Upper lobe of left lung (tissue), 6 donors: ENCODE results near the gene CERS3. TPM values are rescaled to one million over a fixed set of nuclear protein-coding genes. Genes with fewer than 3 reads are reported as not detected.

ENCODE experiments used
- ATAC-seq, 2 donors: fragments of 200-7000 bp; cut with Tn5 transposase; one replicate each; pipeline ENCODE4 v1.9.1; 2022; ENCODE audit warnings: mild to moderate bottlenecking in 2 of 2, moderate library complexity in 2 of 2; ENCODE audit not compliant: low FRiP score in 2 of 2
- DNase-seq, 2 donors: peaks; one replicate each; pipeline ENCODE4 v3.0.0-alpha.2; 2019 to 2020
- H3K27ac ChIP-seq, 4 donors: fragments of 200-600 bp; sonication (generic); one replicate each; pipeline ENCODE4 v1.5.1; 2016 to 2019
- H3K27me3 ChIP-seq, 4 donors: fragments of 200-600 bp; sonication (generic); one replicate each; pipeline ENCODE4 v1.5.1; 2017 to 2019
- H3K36me3 ChIP-seq, 4 donors: fragments of 200-600 bp; sonication (generic); one replicate each; pipeline ENCODE4 v1.5.1; 2016 to 2019
- H3K4me1 ChIP-seq, 4 donors: fragments of 200-600 bp; sonication (generic); one replicate each; pipeline ENCODE4 v1.5.1; 2018 to 2019
- H3K4me3 ChIP-seq, 4 donors: fragments of 200-600 bp; sonication (generic); one replicate each; pipeline ENCODE4 v1.5.1; 2017 to 2019; ENCODE audit warnings: mild to moderate bottlenecking in 2 of 4, moderate library complexity in 1 of 4
- H3K9me3 ChIP-seq, 4 donors: fragments of 200-600 bp; sonication (generic); one replicate each; pipeline ENCODE4 v1.5.1; 2018 to 2019
- CTCF ChIP-seq, 6 experiments: fragments of 450-650 bp in 4 of 6; fragments of 200-600 bp in 2 of 6; sonication (generic) in 2 of 6; IDR thresholded peaks; one replicate each; pipeline ENCODE4 v1.5.1; 2016 to 2019; ENCODE audit warnings: antibody characterized with exemption in 6 of 6
- EP300 ChIP-seq, 4 donors: sonication (generic); formaldehyde crosslinking; IDR thresholded peaks; one replicate each; pipeline ENCODE4 v1.5.1; 2017; ENCODE audit warnings: antibody characterized with exemption in 4 of 4, control low read depth in 2 of 4
- POLR2A ChIP-seq, 4 donors: fragments of 450-650 bp; IDR thresholded peaks; one replicate each; pipeline ENCODE4 v1.5.1; 2016 to 2017; ENCODE audit warnings: antibody characterized with exemption in 4 of 4, mild to moderate bottlenecking in 2 of 4
- POLR2AphosphoS5 ChIP-seq, 2 donors: sonication (generic); formaldehyde crosslinking; IDR thresholded peaks; one replicate each; pipeline ENCODE4 v1.5.1; 2017; ENCODE audit warnings: antibody characterized with exemption in 2 of 2
- WGBS, 2 donors: methylation state at CpG; one replicate each; pipeline ENCODE4 v1.1.5; 2017 to 2018; 5-methylcytosine and 5-hydroxymethylcytosine counted together
- total RNA-seq, 6 donors: library from RNA; depleted of rRNA in 4 of 6; stranded (reverse); fragments of >200 nt in 4 of 6; gene quantifications; one replicate each; pipeline versions ENCODE4 v1.1.0 to v1.2.1, GENCODE V29; 2016 to 2021
- donor health status: DM: no; HTN: no; CAD: no; lungs with moderate emphysema.
- donor health status: DM: no; HTN: yes; CAD: no; lungs with severe emphysema.

Gene CERS3
- total RNA-seq, 6 donors from 2014 or later = 0.33 TPM; not detected in 5

- Histone ChIP-seq H3K27me3 (no peaks in the 10 kb centered on the region), H3K4me1 (no peaks in the 10 kb centered on the region), H3K4me3 (no peak overlapping the region), H3K9me3 (no peaks in the 10 kb centered on the region), H3K36me3 (no peaks in the 10 kb centered on the region), H3K27ac (no peak overlapping the region)
- DNase-seq = no peak
- 70 to 87% methylated on average over 1 of the region's 1 CpG for WGBS, 2 donors
- no peak for ATAC-seq
- no peak for TF ChIP-seq CTCF (IDR thresholded peaks at IDR 0.05)
- no peak for TF ChIP-seq POLR2A (IDR thresholded peaks at IDR 0.05)
- TF ChIP-seq EP300 (IDR thresholded peaks at IDR 0.05) = no peak
These were observed 98.3 kb downstream of the CERS3 start for GRCh38 chr15:100430411-100430810.

- ATAC-seq (no peak), DNase-seq (no peak)
- peaks cover 3 to 10% (median 6%) of the 10 kb centered on the region in 4 donors for H3K9me3 ChIP-seq
- TF ChIP-seq POLR2A (IDR thresholded peaks at IDR 0.05) = no peak
- TF ChIP-seq CTCF (IDR thresholded peaks at IDR 0.05) = no peak
- TF ChIP-seq POLR2AphosphoS5 (IDR thresholded peaks at IDR 0.05) = no peak
- no peak for TF ChIP-seq EP300 (IDR thresholded peaks at IDR 0.05)
- no peaks in the 10 kb centered on the region for H3K36me3 ChIP-seq
- H3K27me3 ChIP-seq = no peaks in the 10 kb centered on the region
- H3K27ac ChIP-seq = no peak overlapping the region
- WGBS, 2 donors = 58 to 71% methylated on average over 6 to 8 of the region's 8 CpGs
- H3K4me1 ChIP-seq = no peaks in the 10 kb centered on the region
- no peak overlapping the region for H3K4me3 ChIP-seq
These were observed 99.5 kb downstream of the CERS3 start for GRCh38 chr15:100429116-100429728.

- Histone ChIP-seq H3K36me3 (no peaks in the 10 kb centered on the region), H3K4me1 (no peaks in the 10 kb centered on the region), H3K4me3 (no peak overlapping the region), H3K9me3 (peaks cover 3 to 19% (median 6%) of the 10 kb centered on the region in 4 donors), H3K27me3 (no peaks in the 10 kb centered on the region), H3K27ac (no peak overlapping the region)
- TF ChIP-seq CTCF (IDR thresholded peaks at IDR 0.05) = no peak
- TF ChIP-seq POLR2AphosphoS5 (IDR thresholded peaks at IDR 0.05) = no peak
- TF ChIP-seq EP300 (IDR thresholded peaks at IDR 0.05) = no peak
- no peak for TF ChIP-seq POLR2A (IDR thresholded peaks at IDR 0.05)
- WGBS, 2 donors = 78 to 82% methylated on average over 10 of the region's 10 CpGs
- ATAC-seq (no peak), DNase-seq (no peak)
These were observed 101.8 kb downstream of the CERS3 start for GRCh38 chr15:100426937-100427336.

GRCh38 chr15:100405179-100405578 lies 123.6 kb downstream of the CERS3 start:
- DNase-seq (no peak), ATAC-seq (no peak)
- Histone ChIP-seq H3K4me1 (no peaks in the 10 kb centered on the region), H3K27ac (no peak overlapping the region), H3K4me3 (no peak overlapping the region), H3K36me3 (no peaks in the 10 kb centered on the region), H3K27me3 (no peaks in the 10 kb centered on the region), H3K9me3 (peaks cover 0 to 7% (median 2%) of the 10 kb centered on the region in 4 donors)
- no peak for TF ChIP-seq POLR2AphosphoS5 (IDR thresholded peaks at IDR 0.05)
- no peak for TF ChIP-seq CTCF (IDR thresholded peaks at IDR 0.05)
- no peak for TF ChIP-seq POLR2A (IDR thresholded peaks at IDR 0.05)
- TF ChIP-seq EP300 (IDR thresholded peaks at IDR 0.05) = no peak
- WGBS, 2 donors = 83 to 88% methylated on average over 1 of the region's 1 CpG

GRCh38 chr15:100400996-100401395 lies 127.8 kb downstream of the CERS3 start:
- no peak for ATAC-seq
- Histone ChIP-seq H3K4me3 (no peak overlapping the region), H3K27me3 (no peaks in the 10 kb centered on the region), H3K27ac (no peak overlapping the region), H3K36me3 (no peaks in the 10 kb centered on the region), H3K9me3 (peaks cover 0 to 4% (median 0%) of the 10 kb centered on the region in 4 donors), H3K4me1 (no peaks in the 10 kb centered on the region)
- TF ChIP-seq EP300 (IDR thresholded peaks at IDR 0.05) (no peak), CTCF (IDR thresholded peaks at IDR 0.05) (no peak), POLR2A (IDR thresholded peaks at IDR 0.05) (no peak), POLR2AphosphoS5 (IDR thresholded peaks at IDR 0.05) (no peak)
- WGBS, 2 donors = 88 to 91% methylated on average over 6 of the region's 6 CpGs
- no peak for DNase-seq
